SU-DHL-6 (cell line): Measurements from ENCODE around the gene RPS6KL1.

Experiments used
- H2AFZ ChIP-seq: fragments of 200-600 bp; sonication (generic); 2 replicates; pipeline ENCODE4 v1.6.1; 2014; ENCODE audit warnings: low read depth, mild to moderate bottlenecking, moderate library complexity, mixed read lengths, antibody characterized with exemption, low read length; ENCODE audit not compliant: severe bottlenecking
- H3F3A ChIP-seq: fragments of 200-600 bp; shearing (Covaris generic); 2 replicates; pipeline ENCODE4 v1.6.0; 2016; ENCODE audit warnings: antibody characterized with exemption, mild to moderate bottlenecking; ENCODE audit not compliant: insufficient read depth
- H3K27ac ChIP-seq: fragments of 200-600 bp; sonication (generic); 2 replicates; pipeline ENCODE4 v1.5.1; 2016; ENCODE audit warnings: low read depth, mild to moderate bottlenecking, low read length, moderate library complexity, mixed read lengths
- H3K27me3 ChIP-seq: fragments of 200-600 bp; sonication (generic), shearing (Covaris generic); 2 replicates; pipeline ENCODE4 v1.6.0; 2014; ENCODE audit warnings: mild to moderate bottlenecking, low read length
- H3K36me3 ChIP-seq: fragments of 200-600 bp; sonication (generic); 2 replicates; pipeline ENCODE4 v1.6.1; 2014; ENCODE audit warnings: mild to moderate bottlenecking, low read length, mixed read lengths
- H3K4me2 ChIP-seq: fragments of 300-600, 200-600 bp; shearing (Covaris generic), sonication (generic); 2 replicates; pipeline ENCODE4 v1.6.0; 2014; ENCODE audit warnings: low read length, low read depth, mild to moderate bottlenecking; ENCODE audit not compliant: poor library complexity, severe bottlenecking
- H3K4me3 ChIP-seq: fragments of 200-600 bp; sonication (generic); 2 replicates; pipeline ENCODE4 v1.5.1; 2014; ENCODE audit warnings: antibody characterized with exemption, low read length, mild to moderate bottlenecking, mixed read lengths; ENCODE audit not compliant: insufficient read depth, poor library complexity, severe bottlenecking
- H3K79me2 ChIP-seq: fragments of 200-600 bp; sonication (generic); 2 replicates; pipeline ENCODE4 v1.6.1; 2014; ENCODE audit warnings: mild to moderate bottlenecking, low read length, moderate library complexity; ENCODE audit not compliant: insufficient read depth
- H3K9ac ChIP-seq: fragments of 200-600 bp; sonication (generic); 2 replicates; pipeline ENCODE4 v1.7.0; 2014; ENCODE audit warnings: mild to moderate bottlenecking, low read length
- H3K9me2 ChIP-seq: fragments of 200-600 bp; sonication (generic); replicated peaks from 2 replicates; pipeline ENCODE4 v1.6.1; 2014; ENCODE audit warnings: low read length; ENCODE audit not compliant: insufficient read depth
- H3K9me3 ChIP-seq: fragments of 200-600 bp; sonication (generic); 2 replicates; pipeline ENCODE4 v1.6.1; 2014; ENCODE audit warnings: low read length, mixed read lengths; ENCODE audit not compliant: insufficient read depth
- H4K20me1 ChIP-seq: fragments of 200-600 bp; sonication (generic); 2 replicates; pipeline ENCODE4 v1.6.1; 2014; ENCODE audit warnings: low read depth, mild to moderate bottlenecking, antibody characterized with exemption, low read length, moderate library complexity, mixed read lengths
- CTCF ChIP-seq: fragments of 200-600 bp; sonication (generic); IDR thresholded peaks from one replicate; pipeline ENCODE4 v1.5.1; 2017; ENCODE audit warnings: antibody characterized with exemption, mild to moderate bottlenecking, low read length, moderate library complexity; ENCODE audit not compliant: insufficient read depth, poor library complexity, severe bottlenecking
- EZH2phosphoT487 ChIP-seq: fragments of 200-600 bp; sonication (generic), shearing (Covaris generic); conservative IDR thresholded peaks from 2 replicates; pipeline ENCODE4 v1.6.1; 2018; ENCODE audit warnings: mild to moderate bottlenecking, antibody characterized with exemption, low read length, moderate library complexity, mixed read lengths

The RPS6KL1 gene

GRCh38 chr14:74952180-74952665 is 29.2 kb upstream of the RPS6KL1 start:
- H4K20me1 ChIP-seq: no peaks in the 10 kb centered on the region
- no peaks in the 10 kb centered on the region for H3K9me3 ChIP-seq
- no peaks in the 10 kb centered on the region for H3K79me2 ChIP-seq
- H3K36me3 ChIP-seq: no peaks in the 10 kb centered on the region
- H3K9ac ChIP-seq: no peak overlapping the region
- no peak overlapping the region for H3K4me3 ChIP-seq
- H3K4me2 ChIP-seq: no peak overlapping the region
- H3K9me2 ChIP-seq: no peaks in the 10 kb centered on the region
- no peak overlapping the region for H3K27ac ChIP-seq
- no peaks in the 10 kb centered on the region for H3F3A ChIP-seq
- no peaks in the 10 kb centered on the region for H3K27me3 ChIP-seq
- TF ChIP-seq EZH2phosphoT487: no peak
- TF ChIP-seq CTCF: no peak
- no peak overlapping the region for H2AFZ ChIP-seq

GRCh38 chr14:74951443-74952179 is 28.6 kb upstream of the RPS6KL1 start:
- Histone ChIP-seq H3K36me3 (no peaks in the 10 kb centered on the region), H3F3A (no peaks in the 10 kb centered on the region), H3K27ac (no peak overlapping the region), H3K4me3 (no peak overlapping the region), H3K9me2 (no peaks in the 10 kb centered on the region), H2AFZ (no peak overlapping the region), H4K20me1 (no peaks in the 10 kb centered on the region), H3K79me2 (no peaks in the 10 kb centered on the region), H3K4me2 (no peak overlapping the region), H3K9me3 (no peaks in the 10 kb centered on the region), H3K27me3 (no peaks in the 10 kb centered on the region), H3K9ac (no peak overlapping the region)
- TF ChIP-seq EZH2phosphoT487: no peak

GRCh38 chr14:74950795-74951442 is 27.9 kb upstream of the RPS6KL1 start:
- H3K9me3 ChIP-seq: no peaks in the 10 kb centered on the region
- no peak overlapping the region for H3K9ac ChIP-seq
- H3K27me3 ChIP-seq: no peaks in the 10 kb centered on the region
- no peaks in the 10 kb centered on the region for H3K9me2 ChIP-seq
- H4K20me1 ChIP-seq: no peaks in the 10 kb centered on the region
- no peaks in the 10 kb centered on the region for H3K79me2 ChIP-seq
- no peak for TF ChIP-seq EZH2phosphoT487
- TF ChIP-seq CTCF: no peak
- no peaks in the 10 kb centered on the region for H3K36me3 ChIP-seq
- H3K4me3 ChIP-seq: no peak overlapping the region
- no peak overlapping the region for H3K27ac ChIP-seq
- no peak overlapping the region for H2AFZ ChIP-seq
- H3K4me2 ChIP-seq: no peak overlapping the region
- no peaks in the 10 kb centered on the region for H3F3A ChIP-seq
